Mesenchymal stem cell (in vitro differentiated cells and primary cell): ENCODE results near the gene SV2C.
A peak's percentile ranks its signal among the peaks of the same experiment; 100 is the strongest.

Source experiments
- DNase-seq: peaks from one replicate; pipeline ENCODE4 v3.0.0-alpha.2; 2013
- H2AFZ ChIP-seq: one replicate; pipeline ENCODE4 v1.6.1; 2013; ENCODE audit warnings: low read depth, mild to moderate bottlenecking, control low read depth, inconsistent platforms, low read length, moderate library complexity
- H2AK5ac ChIP-seq: 2 replicates; pipeline ENCODE4 v1.6.1; 2013; ENCODE audit warnings: low read length, moderate library complexity, mild to moderate bottlenecking, inconsistent platforms; ENCODE audit not compliant: severe bottlenecking
- H2BK120ac ChIP-seq: one replicate; pipeline ENCODE4 v1.6.1; 2013; ENCODE audit warnings: low read depth, mild to moderate bottlenecking, inconsistent platforms, low read length, moderate library complexity
- H2BK12ac ChIP-seq, 2 experiments: one replicate each; pipeline ENCODE4 v1.6.1; 2013; ENCODE audit warnings: inconsistent platforms in 2 of 2, low read length in 2 of 2, mild to moderate bottlenecking in 2 of 2, moderate library complexity in 2 of 2, control low read depth in 1 of 2
- H2BK15ac ChIP-seq: one replicate; pipeline ENCODE4 v1.6.1; 2013; ENCODE audit warnings: mild to moderate bottlenecking, low read depth, inconsistent platforms; ENCODE audit not compliant: poor library complexity, severe bottlenecking
- H2BK5ac ChIP-seq: 2 replicates; pipeline ENCODE4 v1.6.1; 2013; ENCODE audit warnings: low read depth, mild to moderate bottlenecking, low read length, control low read depth, inconsistent platforms; ENCODE audit not compliant: poor library complexity, severe bottlenecking
- H3K14ac ChIP-seq, 2 experiments: one replicate each; pipeline ENCODE4 v1.6.1; 2013; ENCODE audit warnings: inconsistent platforms in 2 of 2, low read length in 2 of 2, control low read depth in 1 of 2, mild to moderate bottlenecking in 1 of 2, moderate library complexity in 1 of 2
- H3K18ac ChIP-seq, 2 experiments: one replicate each; pipeline ENCODE4 v1.6.1; 2013; ENCODE audit warnings: inconsistent platforms in 2 of 2, low read length in 2 of 2, control low read depth in 1 of 2, low read depth in 1 of 2, mild to moderate bottlenecking in 1 of 2
- H3K23ac ChIP-seq, 2 experiments: one replicate each; pipeline ENCODE4 v1.6.1; 2013; ENCODE audit warnings: inconsistent platforms in 2 of 2, low read length in 2 of 2, mild to moderate bottlenecking in 2 of 2, moderate library complexity in 2 of 2, control low read depth in 1 of 2
- H3K27ac ChIP-seq: 2 replicates; pipeline ENCODE4 v1.5.1; 2013; ENCODE audit warnings: mild to moderate bottlenecking, moderate library complexity, low read length, control low read depth, inconsistent platforms; ENCODE audit not compliant: poor library complexity, severe bottlenecking
- H3K27me3 ChIP-seq, 2 experiments: 2 replicates each; pipeline versions ENCODE4 v1.6.1 to v1.7.0; 2013; ENCODE audit warnings: low read length in 2 of 2, mild to moderate bottlenecking in 2 of 2, moderate library complexity in 2 of 2, control low read depth in 1 of 2, inconsistent platforms in 1 of 2; ENCODE audit not compliant: control insufficient read depth in 1 of 2, insufficient read depth in 1 of 2
- H3K36me3 ChIP-seq, 2 experiments: 2 replicates each; pipeline versions ENCODE4 v1.6.1 to v1.7.0; 2013; ENCODE audit warnings: low read length in 2 of 2, control low read depth in 1 of 2, inconsistent platforms in 1 of 2, low read depth in 1 of 2, mild to moderate bottlenecking in 1 of 2; ENCODE audit not compliant: insufficient read depth in 2 of 2, control insufficient read depth in 1 of 2
- H3K4ac ChIP-seq, 2 experiments: one replicate each; pipeline ENCODE4 v1.6.1; 2013; ENCODE audit warnings: inconsistent platforms in 2 of 2, low read length in 2 of 2, mild to moderate bottlenecking in 2 of 2, moderate library complexity in 2 of 2, control low read depth in 1 of 2, low read depth in 1 of 2
- H3K4me1 ChIP-seq: 2 replicates; pipeline ENCODE4 v1.6.1; 2013; ENCODE audit warnings: low read depth, low read length, control low read depth; ENCODE audit not compliant: control insufficient read depth, insufficient read depth
- H3K4me2 ChIP-seq: 2 replicates; pipeline ENCODE4 v1.6.1; 2013; ENCODE audit warnings: low read length, mild to moderate bottlenecking, inconsistent platforms; ENCODE audit not compliant: poor library complexity, severe bottlenecking
- H3K4me3 ChIP-seq, 2 experiments: 2 replicates each; pipeline versions ENCODE4 v1.5.1 to v1.7.0; 2013; ENCODE audit warnings: low read length in 2 of 2, mild to moderate bottlenecking in 2 of 2, control low read depth in 1 of 2, low read depth in 1 of 2; ENCODE audit not compliant: insufficient read depth in 1 of 2
- H3K79me1 ChIP-seq: replicated peaks from 2 replicates; pipeline ENCODE4 v1.6.1; 2013; ENCODE audit warnings: mild to moderate bottlenecking, control low read depth, low read length, inconsistent platforms; ENCODE audit not compliant: poor library complexity, severe bottlenecking
- H3K9ac ChIP-seq: 2 replicates; pipeline ENCODE4 v1.7.0; 2013; ENCODE audit warnings: mild to moderate bottlenecking, low read length, moderate library complexity
- H3K9me3 ChIP-seq: 2 replicates; pipeline ENCODE4 v1.7.0; 2013; ENCODE audit warnings: mild to moderate bottlenecking, low read length; ENCODE audit not compliant: control insufficient read depth
- H4K8ac ChIP-seq: one replicate; pipeline ENCODE4 v1.6.1; 2013; ENCODE audit warnings: inconsistent platforms, mild to moderate bottlenecking, low read length, moderate library complexity
- H4K91ac ChIP-seq: one replicate; pipeline ENCODE4 v1.6.1; 2013; ENCODE audit warnings: mild to moderate bottlenecking, low read length, inconsistent platforms
- WGBS: methylation state at CpG from one replicate; pipeline ENCODE4 v1.1.7; 2013; ENCODE audit warnings: mixed read lengths; 5-methylcytosine and 5-hydroxymethylcytosine counted together

The SV2C gene

DNA sequence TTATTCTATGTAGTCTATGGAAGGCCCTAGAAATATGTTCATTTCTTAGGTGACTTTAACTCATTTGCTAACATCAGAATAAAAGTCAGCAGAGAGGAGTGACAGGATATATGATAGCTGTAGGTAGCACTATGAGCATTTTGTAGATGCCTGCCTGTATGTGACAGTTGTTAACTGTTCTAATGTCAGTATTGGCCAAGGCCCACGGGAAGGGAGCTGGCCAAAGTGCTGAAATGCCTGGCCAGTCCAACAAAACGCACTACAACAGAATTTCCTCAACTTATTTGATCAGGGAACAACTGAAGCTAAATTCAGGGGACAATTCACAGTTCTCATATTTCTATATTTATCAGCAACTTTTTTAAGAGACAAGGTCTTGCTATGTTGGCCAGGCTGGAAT, 20.8 kb downstream of the SV2C start:
- no peak overlapping the region for H3K14ac ChIP-seq
- no peak overlapping the region for H3K23ac ChIP-seq
- no peak overlapping the region for H3K9ac ChIP-seq
- peak; percentile 22 for DNase-seq
- no peak overlapping the region for H2BK12ac ChIP-seq
- 6% methylated on average over 2 of the region's 2 CpGs for WGBS
- no peaks in the 10 kb centered on the region for H3K4me1 ChIP-seq
- H3K4ac ChIP-seq: no peak overlapping the region
- no peak overlapping the region for H4K8ac ChIP-seq
- H3K18ac ChIP-seq: no peak overlapping the region
- H2BK15ac ChIP-seq: no peak overlapping the region
- H2AK5ac ChIP-seq: no peak overlapping the region
- H3K9me3 ChIP-seq: no peaks in the 10 kb centered on the region
- no peak overlapping the region for H4K91ac ChIP-seq
- H3K27ac ChIP-seq: no peak overlapping the region
- no peak overlapping the region for H2BK5ac ChIP-seq
- no peaks in the 10 kb centered on the region for H3K79me1 ChIP-seq
- H3K36me3 ChIP-seq: no peaks in the 10 kb centered on the region
- H2AFZ ChIP-seq: no peak overlapping the region
- H3K27me3 ChIP-seq: peaks cover 0 to 5% of the 10 kb centered on the region in 2 experiments
- H3K4me3 ChIP-seq: no peak overlapping the region
- no peak overlapping the region for H2BK120ac ChIP-seq
- no peak overlapping the region for H3K4me2 ChIP-seq

DNA sequence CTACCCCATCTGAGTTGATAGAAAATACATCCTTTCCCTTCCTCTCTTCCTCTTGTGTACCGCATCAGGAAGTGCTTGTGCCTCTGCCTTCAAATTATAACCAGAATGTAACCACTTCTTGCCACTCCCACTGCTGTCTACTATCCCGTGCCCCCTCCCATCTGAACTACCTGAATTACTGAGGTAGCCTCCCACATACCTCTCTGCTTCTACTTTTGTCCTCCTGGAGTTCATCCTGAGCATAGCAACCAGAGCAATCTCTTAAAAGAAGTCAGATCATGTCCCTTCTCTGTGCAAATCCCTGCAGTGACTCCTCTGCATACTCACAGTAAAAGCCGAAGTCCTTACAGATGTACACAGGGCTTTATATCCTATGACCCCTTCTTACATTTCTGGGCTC, 23.0 kb downstream of the SV2C start:
- Histone ChIP-seq H2AK5ac (no peak overlapping the region), H3K4me1 (no peaks in the 10 kb centered on the region), H2BK15ac (no peak overlapping the region), H3K4me3 (no peak overlapping the region), H3K18ac (no peak overlapping the region), H2BK120ac (no peak overlapping the region), H3K14ac (no peak overlapping the region), H2AFZ (no peak overlapping the region), H4K91ac (no peak overlapping the region), H2BK5ac (no peak overlapping the region), H3K79me1 (no peaks in the 10 kb centered on the region), H3K36me3 (no peaks in the 10 kb centered on the region), H3K9ac (no peak overlapping the region), H3K9me3 (no peaks in the 10 kb centered on the region), H3K27me3 (peaks cover 0 to 11% of the 10 kb centered on the region in 2 experiments), H3K4ac (no peak overlapping the region), H4K8ac (no peak overlapping the region), H3K23ac (no peak overlapping the region), H2BK12ac (no peak overlapping the region), H3K4me2 (no peak overlapping the region), H3K27ac (no peak overlapping the region)
- WGBS: 54% methylated on average over 3 of the region's 3 CpGs
- no peak for DNase-seq

DNA sequence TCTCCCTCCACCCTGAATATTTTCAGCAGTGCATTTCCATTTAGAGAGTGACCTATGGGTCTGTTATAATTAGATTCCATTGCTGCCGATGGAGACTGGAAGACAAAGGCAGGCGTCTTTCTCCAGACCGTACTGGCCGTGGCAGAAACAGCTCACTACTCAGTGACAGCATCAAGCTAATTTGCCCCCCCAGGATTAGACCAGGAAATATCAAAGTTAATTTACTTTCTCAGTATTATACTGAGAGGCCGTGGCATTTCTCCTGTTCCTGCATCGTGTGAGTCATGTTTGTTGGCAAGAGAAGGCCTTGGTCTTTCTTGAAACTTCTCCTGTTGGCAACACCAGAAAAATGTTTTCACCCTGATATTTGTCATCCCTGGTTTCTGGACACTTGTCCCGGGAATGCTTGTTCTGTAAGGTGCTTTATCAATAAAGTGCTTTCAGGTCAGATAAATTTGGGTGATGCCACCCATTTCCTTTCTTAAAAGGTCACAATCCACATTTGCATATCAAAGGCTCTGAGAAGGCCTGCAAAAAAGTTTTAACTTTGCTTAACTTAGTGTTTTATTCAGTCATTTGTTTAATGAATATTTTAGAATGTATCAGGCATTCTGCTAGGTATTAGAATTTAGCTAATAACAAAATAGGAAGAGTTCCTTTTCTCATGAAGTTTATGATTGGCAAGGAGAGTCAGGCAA, 28.4 kb downstream of the SV2C start:
- H3K36me3 ChIP-seq: no peaks in the 10 kb centered on the region
- no peak overlapping the region for H3K4me3 ChIP-seq
- no peak overlapping the region for H2BK120ac ChIP-seq
- H3K14ac ChIP-seq: no peak overlapping the region
- no peak overlapping the region for H3K18ac ChIP-seq
- H2BK15ac ChIP-seq: no peak overlapping the region
- no peak overlapping the region for H3K4me2 ChIP-seq
- H3K4ac ChIP-seq: no peak overlapping the region
- H2AFZ ChIP-seq: no peak overlapping the region
- no peak overlapping the region for H3K23ac ChIP-seq
- WGBS: 68% methylated on average over 6 of the region's 7 CpGs
- H2BK12ac ChIP-seq: no peak overlapping the region
- H3K9ac ChIP-seq: no peak overlapping the region
- H3K27ac ChIP-seq: no peak overlapping the region
- no peak overlapping the region for H2BK5ac ChIP-seq
- H3K27me3 ChIP-seq: peaks cover 0 to 11% of the 10 kb centered on the region in 2 experiments
- H3K9me3 ChIP-seq: no peaks in the 10 kb centered on the region
- H3K4me1 ChIP-seq: no peaks in the 10 kb centered on the region
- no peak overlapping the region for H4K91ac ChIP-seq
- no peaks in the 10 kb centered on the region for H3K79me1 ChIP-seq
- H4K8ac ChIP-seq: no peak overlapping the region
- H2AK5ac ChIP-seq: no peak overlapping the region
- DNase-seq: no peak

DNA sequence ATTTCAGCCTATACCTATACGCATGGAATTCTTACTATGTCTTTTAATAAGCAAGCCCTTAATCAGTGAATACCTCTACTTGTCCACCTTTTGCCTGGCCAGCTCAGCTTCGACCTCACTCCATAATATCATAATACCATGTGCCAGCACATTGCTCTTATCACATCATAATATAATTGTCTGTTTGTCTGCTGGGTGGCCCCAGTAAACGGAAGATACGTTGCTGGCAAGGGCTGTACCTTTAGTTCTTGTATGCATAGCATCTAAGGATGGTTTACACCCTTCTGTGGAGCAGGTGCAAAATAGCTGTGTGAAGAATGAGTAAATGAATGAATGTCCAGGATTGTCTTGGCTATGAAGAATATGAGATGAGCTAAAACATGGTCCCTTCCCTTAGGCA, 29.9 kb downstream of the SV2C start:
- Histone ChIP-seq H2BK15ac (no peak overlapping the region), H3K14ac (no peak overlapping the region), H4K8ac (no peak overlapping the region), H3K18ac (no peak overlapping the region), H3K4ac (no peak overlapping the region), H3K79me1 (no peaks in the 10 kb centered on the region), H3K9me3 (no peaks in the 10 kb centered on the region), H3K27me3 (peaks cover 0 to 14% of the 10 kb centered on the region in 2 experiments), H3K4me2 (no peak overlapping the region), H3K36me3 (no peaks in the 10 kb centered on the region), H2BK5ac (no peak overlapping the region), H2AFZ (no peak overlapping the region), H2BK12ac (no peak overlapping the region), H2AK5ac (no peak overlapping the region), H3K27ac (no peak overlapping the region), H2BK120ac (no peak overlapping the region), H3K4me1 (no peaks in the 10 kb centered on the region), H3K4me3 (no peak overlapping the region), H4K91ac (no peak overlapping the region), H3K23ac (no peak overlapping the region), H3K9ac (no peak overlapping the region)
- DNase-seq: no peak
- 77% methylated on average over 4 of the region's 4 CpGs for WGBS
